ENCODE results near the gene ELMO1.

ELMO1 gene

GRCh38 chr7:37259319-37259821 is 189.3 kb downstream of the ELMO1 start:
- no peak for DNase-seq

- DNase-seq, result no peak
Measured at GRCh38 chr7:37256631-37257030, 192.0 kb downstream of the ELMO1 start.

GRCh38 chr7:37255327-37255944 is 193.2 kb downstream of the ELMO1 start:
- DNase-seq, result no peak

GRCh38 chr7:37251222-37251621 is 197.4 kb downstream of the ELMO1 start:
- DNase-seq, result no peak

- no peak for DNase-seq
Measured at GRCh38 chr7:37249240-37249639, 199.4 kb downstream of the ELMO1 start.

- DNase-seq, result no peak
Measured at GRCh38 chr7:37248396-37248861, 200.2 kb downstream of the ELMO1 start.

- no peak for DNase-seq
Measured at GRCh38 chr7:37247861-37248260, 200.8 kb downstream of the ELMO1 start.

- DNase-seq, result no peak
Measured at GRCh38 chr7:37245590-37245989, 203.1 kb downstream of the ELMO1 start.

- no peak for DNase-seq
Measured at GRCh38 chr7:37236906-37237305, 211.8 kb downstream of the ELMO1 start.

- no peak for DNase-seq
Measured at GRCh38 chr7:37235813-37236212, 212.9 kb downstream of the ELMO1 start.

- DNase-seq, result no peak
Measured at GRCh38 chr7:37234928-37235327, 213.7 kb downstream of the ELMO1 start.

GRCh38 chr7:37234334-37234733 is 214.3 kb downstream of the ELMO1 start:
- no peak for DNase-seq

- no peak for DNase-seq
Measured at GRCh38 chr7:37231613-37232012, 217.1 kb downstream of the ELMO1 start.

GRCh38 chr7:37230221-37230620 is 218.4 kb downstream of the ELMO1 start:
- peak; percentile 35 for DNase-seq

- DNase-seq, result no peak
Measured at GRCh38 chr7:37229381-37229780, 219.3 kb downstream of the ELMO1 start.

- DNase-seq, result no peak
Measured at GRCh38 chr7:37225285-37225969, 223.2 kb downstream of the ELMO1 start.

- DNase-seq, result no peak
Measured at GRCh38 chr7:37224746-37225145, 223.9 kb downstream of the ELMO1 start.

GRCh38 chr7:37220664-37221063 is 228.0 kb downstream of the ELMO1 start:
- DNase-seq, result no peak

GRCh38 chr7:37218956-37219355 is 229.7 kb downstream of the ELMO1 start:
- DNase-seq, result no peak

GRCh38 chr7:37216923-37217322 is 231.7 kb downstream of the ELMO1 start:
- no peak for DNase-seq

GRCh38 chr7:37216156-37216852 is 232.4 kb downstream of the ELMO1 start:
- no peak for DNase-seq

GRCh38 chr7:37215290-37215923 is 233.3 kb downstream of the ELMO1 start:
- no peak for DNase-seq

GRCh38 chr7:37212556-37212955 is 236.1 kb downstream of the ELMO1 start:
- no peak for DNase-seq
